Psoas muscle (tissue), 8 donors: Measurements from ENCODE around the gene LENEP. TPM values are rescaled to one million over a fixed set of nuclear protein-coding genes. Genes with fewer than 3 reads are reported as not detected.

Experiments used
- ATAC-seq, 4 donors: fragments of 200-7000 bp; cut with Tn5 transposase; one replicate each; pipeline ENCODE4 v1.9.1; 2020; ENCODE audit warnings: moderate library complexity in 3 of 4, mild to moderate bottlenecking in 2 of 4
- DNase-seq, 2 donors: peaks; one replicate each; pipeline ENCODE4 v3.0.0-alpha.2; 2020
- H3K27ac ChIP-seq: fragments of 200-600 bp; one replicate; pipeline ENCODE4 v1.8.0; 2022
- H3K27me3 ChIP-seq, 3 donors: fragments of 200-600 bp in 1 of 3; one replicate each; pipeline versions ENCODE4 v1.6.1 to v1.8.0; 2013 to 2022; ENCODE audit warnings: low read length in 2 of 3, mild to moderate bottlenecking in 2 of 3, moderate library complexity in 1 of 3; ENCODE audit not compliant: insufficient read depth in 3 of 3
- H3K36me3 ChIP-seq, 2 donors: fragments of 200-600 bp in 1 of 2; one replicate each; pipeline versions ENCODE4 v1.6.1 to v1.8.0; 2013 to 2022; ENCODE audit warnings: low read depth in 1 of 2, mild to moderate bottlenecking in 1 of 2, moderate library complexity in 1 of 2; ENCODE audit not compliant: insufficient read depth in 1 of 2
- H3K4me1 ChIP-seq: fragments of 200-600 bp; one replicate; pipeline ENCODE4 v1.8.0; 2022
- H3K4me3 ChIP-seq: fragments of 200-600 bp; one replicate; pipeline ENCODE4 v1.8.0; 2022; ENCODE audit warnings: mild to moderate bottlenecking
- H3K9me3 ChIP-seq: fragments of 200-600 bp; one replicate; pipeline ENCODE4 v1.8.0; 2022
- CTCF ChIP-seq: fragments of 200-600 bp; IDR thresholded peaks from one replicate; pipeline ENCODE4 v1.8.0; 2022; ENCODE audit warnings: antibody characterized with exemption
- WGBS, 3 donors: extraction: QIAGEN DNeasy Blood & Tissue Kit; methylation state at CpG; one replicate each; pipeline versions ENCODE4 v1.1.6 to v1.1.7; 2013; 5-methylcytosine and 5-hydroxymethylcytosine counted together
- intact Hi-C, 2 donors: fragments of 100-400 bp; cut with DNase I; formaldehyde crosslinking; loops; one replicate each; pipeline versions ENCODE4 v1.11.0 to v1.14.2; 2022
- polyA plus RNA-seq, 3 donors: library from polyadenylated mRNA; stranded (reverse); fragments of 200-250 nt; gene quantifications; one replicate each; pipeline ENCODE4 v1.2.3, GENCODE V29; 2013
- total RNA-seq, 4 donors: library from RNA; stranded (reverse); fragmentation: NEBNext Ultra II Directional in 2 of 4; extraction: Animal tissue kit (Norgen Biotek cat#: 25700) in 2 of 4; gene quantifications; one replicate each; pipeline versions ENCODE4 v1.2.1 to v1.2.4, GENCODE V29; 2021 to 2023
- donor health status: healthy with polysubstance abuse.
- donor health status: DM: no; HTN: no; CAD: no; lungs with moderate emphysema.
- donor health status: Bipolar disorder and iron deficiency.
- donor health status: healthy.
- donor health status: DM: yes; HTN: yes; CAD: no.
- donor health status: DM: no; HTN: no; CAD: no.
- donor health status: DM: no; HTN: no; CAD: no.
- donor health status: DM: yes; HTN: yes; CAD: no.

The LENEP gene
- total and polyA plus RNA-seq, 7 donors: not detected

GRCh38 chr1:154945962-154946850 lies 47.2 kb upstream of the LENEP start:
- no peak overlapping the region for H3K4me3 ChIP-seq
- peaks cover 7% of the 10 kb centered on the region for H3K4me1 ChIP-seq
- ATAC-seq (no peak), DNase-seq (peak in 1 of 2 donors; percentile 46)
- H3K9me3 ChIP-seq: no peaks in the 10 kb centered on the region
- H3K36me3 ChIP-seq: peaks cover 3 to 73% of the 10 kb centered on the region in 2 donors
- intact Hi-C loops: no loop called here
- H3K27ac ChIP-seq: peak overlapping the region; percentile 27
- H3K27me3 ChIP-seq: no peaks in the 10 kb centered on the region
- TF ChIP-seq CTCF: no peak
- 59 to 71% (median 66%) methylated on average over 17 of the region's 17 CpGs for WGBS, 3 donors

GRCh38 chr1:154948079-154948478 lies 45.3 kb upstream of the LENEP start:
- Histone ChIP-seq H3K4me1 (peaks cover 21% of the 10 kb centered on the region), H3K4me3 (no peak overlapping the region), H3K27me3 (no peaks in the 10 kb centered on the region), H3K9me3 (no peaks in the 10 kb centered on the region), H3K36me3 (peaks cover 3 to 71% of the 10 kb centered on the region in 2 donors), H3K27ac (no peak overlapping the region)
- ATAC-seq (no peak), DNase-seq (no peak)
- intact Hi-C loops: no loop called here
- TF ChIP-seq CTCF: no peak
- 93 to 94% (median 93%) methylated on average over 11 of the region's 11 CpGs for WGBS, 3 donors

- no peaks in the 10 kb centered on the region for H3K9me3 ChIP-seq
- WGBS, 3 donors: 58 to 64% (median 59%) methylated on average over 15 of the region's 15 CpGs
- no peaks in the 10 kb centered on the region for H3K27me3 ChIP-seq
- TF ChIP-seq CTCF: no peak
- H3K4me1 ChIP-seq: peaks cover 42% of the 10 kb centered on the region
- H3K4me3 ChIP-seq: peak overlapping the region; percentile 71
- DNase-seq (peak in 1 of 2 donors; percentile 51), ATAC-seq (no peak)
- peak overlapping the region; percentile 88 for H3K27ac ChIP-seq
- intact Hi-C loops: loop anchor here in 1 of 2 donors (5.0 kb wide), 1 partner anchor 110 kb away; the partner anchor contains the start of gene EFNA4
- H3K36me3 ChIP-seq: peaks cover 0 to 42% of the 10 kb centered on the region in 2 donors
These were observed 41.3 kb upstream of the LENEP start for GRCh38 chr1:154951901-154952657.

- DNase-seq: no peak
- 51 to 70% (median 53%) methylated on average over 6 of the region's 6 CpGs for WGBS, 3 donors
- peak overlapping the region; percentile 71 for H3K4me3 ChIP-seq
- ATAC-seq: no peak
- peaks cover 0 to 37% of the 10 kb centered on the region in 2 donors for H3K36me3 ChIP-seq
- peaks cover 47% of the 10 kb centered on the region for H3K4me1 ChIP-seq
- intact Hi-C loops: loop anchor here in 1 of 2 donors (5.0 kb wide), 1 partner anchor 110 kb away; the partner anchor contains the start of gene EFNA4
- H3K27me3 ChIP-seq: no peaks in the 10 kb centered on the region
- TF ChIP-seq CTCF: no peak
- peak overlapping the region; percentile 88 for H3K27ac ChIP-seq
- no peaks in the 10 kb centered on the region for H3K9me3 ChIP-seq
These were observed 40.7 kb upstream of the LENEP start for GRCh38 chr1:154952664-154953063.
